ENCODE data around the gene RSPO4. TPM values are rescaled to one million over a fixed set of nuclear protein-coding genes. Genes with fewer than 3 reads are reported as not detected.

RSPO4 gene
- polyA plus RNA-seq, 2 of the 4 experiments (the other 2 are of a cell fraction), result not detected

DNA sequence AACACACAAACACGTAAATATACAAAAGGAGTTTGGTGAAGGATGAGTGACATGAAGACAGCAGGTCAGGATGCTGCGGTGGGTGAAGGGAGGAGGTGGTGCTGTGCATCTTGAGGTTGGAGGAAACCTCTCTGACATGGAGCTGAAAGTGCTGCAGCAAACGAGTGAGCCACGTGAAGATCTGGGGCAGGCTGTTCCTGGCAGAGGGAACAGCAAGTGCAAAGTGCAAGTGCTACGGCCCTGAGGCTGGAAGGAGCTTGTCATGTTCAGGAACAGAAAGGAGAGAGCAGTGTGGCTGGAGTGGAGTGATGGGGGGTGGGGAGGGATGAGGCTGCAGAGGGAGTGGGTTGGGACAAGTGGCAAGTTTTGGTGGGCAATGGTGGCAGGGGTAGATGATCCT, 61.2 kb downstream of the RSPO4 start:
- ATAC-seq, result no peak
- ChIA-PET CTCF (interaction anchor here (0.6 to 8.6 kb wide), 6 partner anchors 14 to 191 kb away, joined by 3 to 90 read pairs (median 4); no protein-coding TSS in a partner anchor), POLR2A (no interaction called here)
- WGBS (ENCODE audit: missing lambda C conversion rate), result 15% methylated on average over 5 of the region's 5 CpGs
- TF ChIP-seq RNF2 (IDR thresholded peaks at IDR 0.05; ENCODE audit: borderline replicate concordance, low read depth), result no peak
- TF ChIP-seq HDAC2 (IDR thresholded peaks at IDR 0.05), result no peak
- TF ChIP-seq, protein P1, sequence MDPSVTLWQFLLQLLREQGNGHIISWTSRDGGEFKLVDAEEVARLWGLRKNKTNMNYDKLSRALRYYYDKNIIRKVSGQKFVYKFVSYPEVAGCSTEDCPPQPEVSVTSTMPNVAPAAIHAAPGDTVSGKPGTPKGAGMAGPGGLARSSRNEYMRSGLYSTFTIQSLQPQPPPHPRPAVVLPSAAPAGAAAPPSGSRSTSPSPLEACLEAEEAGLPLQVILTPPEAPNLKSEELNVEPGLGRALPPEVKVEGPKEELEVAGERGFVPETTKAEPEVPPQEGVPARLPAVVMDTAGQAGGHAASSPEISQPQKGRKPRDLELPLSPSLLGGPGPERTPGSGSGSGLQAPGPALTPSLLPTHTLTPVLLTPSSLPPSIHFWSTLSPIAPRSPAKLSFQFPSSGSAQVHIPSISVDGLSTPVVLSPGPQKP (IDR thresholded peaks at IDR 0.05; ENCODE audit: low read depth, low read length), result no peak
- no peak for TF ChIP-seq KDM5A (IDR thresholded peaks at IDR 0.05)
- TF ChIP-seq USF2 (IDR thresholded peaks at IDR 0.05), result no peak
- no peak for TF ChIP-seq FOSL2 (IDR thresholded peaks at IDR 0.05)
- no peak for TF ChIP-seq FOSL2 (CRISPR knock-in tag; IDR thresholded peaks at IDR 0.05)
- no peak for TF ChIP-seq ZNF302 (CRISPR knock-in tag; IDR thresholded peaks at IDR 0.05)
- TF ChIP-seq, protein P2, sequence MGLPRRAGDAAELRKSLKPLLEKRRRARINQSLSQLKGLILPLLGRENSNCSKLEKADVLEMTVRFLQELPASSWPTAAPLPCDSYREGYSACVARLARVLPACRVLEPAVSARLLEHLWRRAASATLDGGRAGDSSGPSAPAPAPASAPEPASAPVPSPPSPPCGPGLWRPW (IDR thresholded peaks at IDR 0.05), result no peak
- TF ChIP-seq MAX (IDR thresholded peaks at IDR 0.05), result no peak
- no peak for TF ChIP-seq POLR2AphosphoS2 (conservative IDR thresholded peaks at IDR 0.05; ENCODE audit: low read length)
- TF ChIP-seq CHD2 (IDR thresholded peaks at IDR 0.05; ENCODE audit: low read length, partially characterized antibody), result no peak
- no peak for TF ChIP-seq NR3C1 (IDR thresholded peaks at IDR 0.05)
- TF ChIP-seq BHLHE40 (IDR thresholded peaks at IDR 0.05; ENCODE audit: low read depth, low read length), result no peak
- no peaks in the 10 kb centered on the region for H3K4me1 ChIP-seq
- FAIRE-seq, result no peak
- no peak overlapping the region for H3K4me2 ChIP-seq
- no peak overlapping the region for H3K4me3 ChIP-seq
- H3K27ac ChIP-seq, result no peak overlapping the region
- H3K9me3 ChIP-seq, result no peaks in the 10 kb centered on the region
- no peak for DNase-seq (ENCODE audit: low read depth in 1 of 2, low spot score in 1 of 2)

DNA sequence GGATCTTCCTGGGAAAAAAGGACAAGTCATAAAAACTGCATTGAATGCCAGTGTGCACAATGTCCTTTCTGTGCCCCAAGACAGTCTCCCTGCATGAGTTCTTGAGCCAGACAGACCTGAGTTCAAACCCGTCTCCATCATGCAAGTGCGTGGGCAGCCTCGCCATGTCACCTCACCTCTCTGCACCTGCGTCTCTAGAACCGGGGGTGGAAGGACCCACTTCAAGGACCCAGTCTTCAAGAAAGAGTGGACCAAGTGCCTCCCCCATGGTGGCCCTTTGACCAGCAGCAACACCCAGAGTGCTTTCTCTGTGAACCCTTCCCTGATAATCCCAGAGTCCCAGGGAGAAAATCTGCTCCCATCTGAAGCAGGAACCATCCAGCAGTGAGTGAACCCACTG, 62.5 kb downstream of the RSPO4 start:
- ChIA-PET CTCF (interaction anchor here (1.8 to 8.6 kb wide), 2 partner anchors 17 to 121 kb away, joined by 5 to 90 read pairs; no protein-coding TSS in a partner anchor), POLR2A (no interaction called here)
- TF ChIP-seq CEBPB (IDR thresholded peaks at IDR 0.05) (no peak), TP53 (CRISPR knock-in tag; IDR thresholded peaks at IDR 0.05) (no peak), GATA3 (IDR thresholded peaks at IDR 0.05; ENCODE audit: borderline replicate concordance) (no peak), PBX3 (IDR thresholded peaks at IDR 0.05) (no peak), ZNF302 (CRISPR knock-in tag; IDR thresholded peaks at IDR 0.05) (no peak), FOSB (CRISPR knock-in tag; IDR thresholded peaks at IDR 0.05) (no peak), ZC3H11A (IDR thresholded peaks at IDR 0.05) (no peak), HMGXB4 (CRISPR knock-in tag; IDR thresholded peaks at IDR 0.05; ENCODE audit: borderline replicate concordance) (no peak), NR3C1 (IDR thresholded peaks at IDR 0.05) (no peak), MYC (IDR thresholded peaks at IDR 0.05; ENCODE audit: borderline replicate concordance, low read length) (no peak)
- TF ChIP-seq, protein P3, sequence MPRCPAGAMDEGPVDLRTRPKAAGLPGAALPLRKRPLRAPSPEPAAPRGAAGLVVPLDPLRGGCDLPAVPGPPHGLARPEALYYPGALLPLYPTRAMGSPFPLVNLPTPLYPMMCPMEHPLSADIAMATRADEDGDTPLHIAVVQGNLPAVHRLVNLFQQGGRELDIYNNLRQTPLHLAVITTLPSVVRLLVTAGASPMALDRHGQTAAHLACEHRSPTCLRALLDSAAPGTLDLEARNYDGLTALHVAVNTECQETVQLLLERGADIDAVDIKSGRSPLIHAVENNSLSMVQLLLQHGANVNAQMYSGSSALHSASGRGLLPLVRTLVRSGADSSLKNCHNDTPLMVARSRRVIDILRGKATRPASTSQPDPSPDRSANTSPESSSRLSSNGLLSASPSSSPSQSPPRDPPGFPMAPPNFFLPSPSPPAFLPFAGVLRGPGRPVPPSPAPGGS (IDR thresholded peaks at IDR 0.05), result no peak
- TF ChIP-seq, protein P4, sequence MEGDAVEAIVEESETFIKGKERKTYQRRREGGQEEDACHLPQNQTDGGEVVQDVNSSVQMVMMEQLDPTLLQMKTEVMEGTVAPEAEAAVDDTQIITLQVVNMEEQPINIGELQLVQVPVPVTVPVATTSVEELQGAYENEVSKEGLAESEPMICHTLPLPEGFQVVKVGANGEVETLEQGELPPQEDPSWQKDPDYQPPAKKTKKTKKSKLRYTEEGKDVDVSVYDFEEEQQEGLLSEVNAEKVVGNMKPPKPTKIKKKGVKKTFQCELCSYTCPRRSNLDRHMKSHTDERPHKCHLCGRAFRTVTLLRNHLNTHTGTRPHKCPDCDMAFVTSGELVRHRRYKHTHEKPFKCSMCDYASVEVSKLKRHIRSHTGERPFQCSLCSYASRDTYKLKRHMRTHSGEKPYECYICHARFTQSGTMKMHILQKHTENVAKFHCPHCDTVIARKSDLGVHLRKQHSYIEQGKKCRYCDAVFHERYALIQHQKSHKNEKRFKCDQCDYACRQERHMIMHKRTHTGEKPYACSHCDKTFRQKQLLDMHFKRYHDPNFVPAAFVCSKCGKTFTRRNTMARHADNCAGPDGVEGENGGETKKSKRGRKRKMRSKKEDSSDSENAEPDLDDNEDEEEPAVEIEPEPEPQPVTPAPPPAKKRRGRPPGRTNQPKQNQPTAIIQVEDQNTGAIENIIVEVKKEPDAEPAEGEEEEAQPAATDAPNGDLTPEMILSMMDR (IDR thresholded peaks at IDR 0.05), result no peak
- TF ChIP-seq, protein P1 (IDR thresholded peaks at IDR 0.05; ENCODE audit: low read depth, low read length), result no peak
- H3K4me1 ChIP-seq, result no peaks in the 10 kb centered on the region
- 22% methylated on average over 5 of the region's 5 CpGs for WGBS (ENCODE audit: missing lambda C conversion rate)
- H3K9me3 ChIP-seq, result no peaks in the 10 kb centered on the region
- no peak for FAIRE-seq
- no peak for DNase-seq (ENCODE audit: low read depth in 1 of 2, low spot score in 1 of 2)
- H3K4me3 ChIP-seq, result no peak overlapping the region
- ATAC-seq, result no peak
- no peak overlapping the region for H3K4me2 ChIP-seq
- H3K27ac ChIP-seq, result no peak overlapping the region

Data from A549 (cell line).